Measurements from ENCODE around the gene NAALADL2. TPM values are rescaled to one million over a fixed set of nuclear protein-coding genes. Genes with fewer than 3 reads are reported as not detected.

Gene NAALADL2
- total RNA-seq, 1 donor, result 23.5 TPM

- Histone ChIP-seq H3K4me3 (ENCODE audit: insufficient read depth, low read length) (no peak overlapping the region), H4K20me1 (ENCODE audit: insufficient read depth, low read length) (no peaks in the 10 kb centered on the region), H3K4me2 (ENCODE audit: insufficient read depth, low read length) (no peak overlapping the region), H3K4me1 (ENCODE audit: insufficient read depth, low read length) (no peaks in the 10 kb centered on the region), H3K27ac (ENCODE audit: low read depth, low read length) (no peak overlapping the region), H3K9me3 (ENCODE audit: low read depth, low read length) (no peaks in the 10 kb centered on the region), H3K36me3 (ENCODE audit: insufficient read depth, low read length) (no peaks in the 10 kb centered on the region), H2AFZ (ENCODE audit: low read length) (no peak overlapping the region), H3K27me3 (ENCODE audit: insufficient read depth, low read length) (no peaks in the 10 kb centered on the region), H3K79me2 (ENCODE audit: insufficient read depth, low read length) (no peaks in the 10 kb centered on the region)
- DNase-seq (ENCODE audit: insufficient read length, low spot score, missing footprints), result no peak
- TF ChIP-seq CTCF (IDR thresholded peaks at IDR 0.05; ENCODE audit: extremely low read depth, low read depth, low read length), result no peak
These were observed 436.4 kb downstream of the NAALADL2 start for GRCh38 chr3:175295248-175296130.

- Histone ChIP-seq H4K20me1 (ENCODE audit: insufficient read depth, low read length) (no peaks in the 10 kb centered on the region), H3K36me3 (ENCODE audit: insufficient read depth, low read length) (no peaks in the 10 kb centered on the region), H3K27me3 (ENCODE audit: insufficient read depth, low read length) (no peaks in the 10 kb centered on the region), H3K79me2 (ENCODE audit: insufficient read depth, low read length) (no peaks in the 10 kb centered on the region), H3K9me3 (ENCODE audit: low read depth, low read length) (no peaks in the 10 kb centered on the region), H3K27ac (ENCODE audit: low read depth, low read length) (no peak overlapping the region), H3K4me2 (ENCODE audit: insufficient read depth, low read length) (no peak overlapping the region), H3K4me1 (ENCODE audit: insufficient read depth, low read length) (no peaks in the 10 kb centered on the region), H2AFZ (ENCODE audit: low read length) (no peak overlapping the region), H3K4me3 (ENCODE audit: insufficient read depth, low read length) (no peak overlapping the region)
- DNase-seq (ENCODE audit: insufficient read length, low spot score, missing footprints), result no peak
- no peak for TF ChIP-seq CTCF (IDR thresholded peaks at IDR 0.05; ENCODE audit: extremely low read depth, low read depth, low read length)
These were observed 438.1 kb downstream of the NAALADL2 start for GRCh38 chr3:175297216-175297615.

- no peak overlapping the region for H3K4me3 ChIP-seq (ENCODE audit: insufficient read depth, low read length)
- no peak overlapping the region for H3K27ac ChIP-seq (ENCODE audit: low read depth, low read length)
These were observed 442.6 kb downstream of the NAALADL2 start for GRCh38 chr3:175301741-175302140.

More at GRCh38 chr3:175301741-175302140, 442.6 kb downstream of the NAALADL2 start:
- no peak overlapping the region for H2AFZ ChIP-seq (ENCODE audit: low read length)
- H3K9me3 ChIP-seq (ENCODE audit: low read depth, low read length), result no peaks in the 10 kb centered on the region
- no peaks in the 10 kb centered on the region for H4K20me1 ChIP-seq (ENCODE audit: insufficient read depth, low read length)
- H3K79me2 ChIP-seq (ENCODE audit: insufficient read depth, low read length), result no peaks in the 10 kb centered on the region
- H3K4me1 ChIP-seq (ENCODE audit: insufficient read depth, low read length), result no peaks in the 10 kb centered on the region
- H3K27me3 ChIP-seq (ENCODE audit: insufficient read depth, low read length), result no peaks in the 10 kb centered on the region
- H3K36me3 ChIP-seq (ENCODE audit: insufficient read depth, low read length), result no peaks in the 10 kb centered on the region
- DNase-seq (ENCODE audit: insufficient read length, low spot score, missing footprints), result no peak
- TF ChIP-seq CTCF (IDR thresholded peaks at IDR 0.05; ENCODE audit: extremely low read depth, low read depth, low read length), result no peak
- H3K4me2 ChIP-seq (ENCODE audit: insufficient read depth, low read length), result no peak overlapping the region

Data from osteoblast (primary cell).